CD4-positive, alpha-beta T cell (primary cell): ENCODE results near the gene BMP10. TPM values are rescaled to one million over a fixed set of nuclear protein-coding genes. Genes with fewer than 3 reads are reported as not detected.

Experiments used
- ATAC-seq: fragments of 200-7000 bp; cut with Tn5 transposase; one replicate; pipeline ENCODE4 v1.10.0; 2022; ENCODE audit warnings: mild to moderate bottlenecking; ENCODE audit not compliant: poor library complexity
- CTCF ChIA-PET: fragments of 350-600 bp; sonication (Branson Sonifier 250); formaldehyde crosslinking; loops from one replicate; lab custom pipeline; 2021; ENCODE audit warnings: antibody characterized with exemption, inconsistent platforms; lab: Charles Lee
- POLR2A ChIA-PET: fragments of 350-600 bp; sonication (Branson Sonifier 250); formaldehyde crosslinking; loops from one replicate; lab custom pipeline; 2021; ENCODE audit warnings: antibody characterized with exemption, inconsistent platforms; lab: Charles Lee
- DNase-seq, 14 experiments: peaks; one replicate each; pipeline ENCODE4 v3.0.0-alpha.2; 2013 to 2020; ENCODE audit warnings: mixed read lengths in 2 of 14
- H3K27ac ChIP-seq, 2 donors: one replicate each; pipeline versions ENCODE4 v1.5.1 to v1.7.0; 2013; ENCODE audit warnings: low read length in 2 of 2, low read depth in 1 of 2, mild to moderate bottlenecking in 1 of 2
- H3K27me3 ChIP-seq, 2 experiments: 1 replicate in 1 of 2; 2 replicates in 1 of 2; pipeline versions ENCODE4 v1.6.1 to v1.7.0; 2013; ENCODE audit warnings: low read length in 2 of 2, control low read depth in 1 of 2, mild to moderate bottlenecking in 1 of 2, moderate library complexity in 1 of 2; ENCODE audit not compliant: insufficient read depth in 2 of 2, control insufficient read depth in 1 of 2
- H3K36me3 ChIP-seq: one replicate; pipeline ENCODE4 v1.6.1; 2013; ENCODE audit warnings: low read length, control low read depth; ENCODE audit not compliant: insufficient read depth
- H3K4me1 ChIP-seq: one replicate; pipeline ENCODE4 v1.6.1; 2013; ENCODE audit warnings: low read length, control low read depth; ENCODE audit not compliant: insufficient read depth
- H3K4me3 ChIP-seq: one replicate; pipeline ENCODE4 v1.5.1; 2013; ENCODE audit warnings: mild to moderate bottlenecking, low read length, moderate library complexity
- H3K9me3 ChIP-seq, 2 experiments: 1 replicate in 1 of 2; 2 replicates in 1 of 2; pipeline versions ENCODE4 v1.6.1 to v1.7.0; 2013; ENCODE audit warnings: low read length in 2 of 2, mild to moderate bottlenecking in 2 of 2, control low read depth in 1 of 2, moderate library complexity in 1 of 2; ENCODE audit not compliant: control insufficient read depth in 1 of 2, insufficient read depth in 1 of 2
- H3K27ac Mint-ChIP-seq: one replicate; pipeline ENCODE4 v1.8.0; 2020; ENCODE audit warnings: mixed read lengths
- H3K27me3 Mint-ChIP-seq: one replicate; pipeline ENCODE4 v1.8.0; 2021; ENCODE audit warnings: mixed read lengths
- H3K36me3 Mint-ChIP-seq: one replicate; pipeline ENCODE4 v1.8.0; 2021; ENCODE audit warnings: low read depth, mixed read lengths
- H3K4me1 Mint-ChIP-seq: one replicate; pipeline ENCODE4 v1.8.0; 2021; ENCODE audit warnings: low read depth, mixed read lengths
- H3K4me3 Mint-ChIP-seq: one replicate; pipeline ENCODE4 v1.8.0; 2020; ENCODE audit warnings: mild to moderate bottlenecking, mixed read lengths
- H3K9me3 Mint-ChIP-seq: one replicate; pipeline ENCODE4 v1.8.0; 2020; ENCODE audit warnings: mixed read lengths
- intact Hi-C, 2 experiments: fragments of 100-400 bp; cut with DNase I in 1 of 2; cut with micrococcal nuclease in 1 of 2; formaldehyde crosslinking; loops; one replicate each; pipeline versions ENCODE4 v1.15.1 to v1.9.0; 2023 to 2025; cut with DNase I, micrococcal nuclease
- total RNA-seq, 174 experiments: library from RNA in 2 of 174; stranded (reverse) in 2 of 174; gene quantifications; one replicate each; pipeline ENCODE4 v1.2.3 and lab custom pipeline; 2021 to 2026
- TF ChIP-seq, protein P1 (sequence below): fragments of 200-600 bp; IDR thresholded peaks from one replicate; pipeline ENCODE4 v1.8.0; 2022; ENCODE audit warnings: antibody characterized with exemption, mild to moderate bottlenecking

The BMP10 gene
- total RNA-seq, 2 experiments from 2014 or later: not detected

DNA sequence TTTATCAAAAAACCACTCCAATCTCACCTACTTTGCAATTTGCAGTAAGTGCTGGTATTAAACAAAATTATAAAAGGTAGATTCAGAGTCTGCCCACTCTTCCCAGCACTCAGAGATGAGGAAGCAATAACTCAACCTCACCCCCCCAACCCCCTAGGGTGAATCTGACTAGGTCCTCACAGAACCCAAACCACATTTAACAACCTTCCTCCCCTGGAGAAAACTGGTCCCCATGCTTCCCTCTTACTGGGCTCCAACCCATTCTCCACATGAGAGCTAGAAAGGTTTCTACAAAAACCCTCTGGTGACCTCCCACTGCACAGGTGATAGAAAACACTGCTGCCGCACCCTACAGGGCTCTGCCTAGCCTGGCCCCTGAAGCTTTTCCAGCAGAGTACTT is 40.5 kb upstream of the BMP10 start:
- Mint-ChIP-seq H3K4me3 (no peak overlapping the region), H3K9me3 (no peaks in the 10 kb centered on the region), H3K4me1 (peaks cover 34% of the 10 kb centered on the region), H3K27ac (no peak overlapping the region), H3K27me3 (no peaks in the 10 kb centered on the region), H3K36me3 (no peaks in the 10 kb centered on the region)
- ATAC-seq: no peak
- intact Hi-C loops: loop anchor here in 1 of 2 experiments (2.0 kb wide), 1 partner anchor 449 kb away; no protein-coding TSS in a partner anchor
- CTCF ChIA-PET: interaction anchor here (0.7 to 1.3 kb wide), 3 partner anchors 160 to 449 kb away, joined by 3 read pairs; no protein-coding TSS in a partner anchor
- TF ChIP-seq, protein P1, sequence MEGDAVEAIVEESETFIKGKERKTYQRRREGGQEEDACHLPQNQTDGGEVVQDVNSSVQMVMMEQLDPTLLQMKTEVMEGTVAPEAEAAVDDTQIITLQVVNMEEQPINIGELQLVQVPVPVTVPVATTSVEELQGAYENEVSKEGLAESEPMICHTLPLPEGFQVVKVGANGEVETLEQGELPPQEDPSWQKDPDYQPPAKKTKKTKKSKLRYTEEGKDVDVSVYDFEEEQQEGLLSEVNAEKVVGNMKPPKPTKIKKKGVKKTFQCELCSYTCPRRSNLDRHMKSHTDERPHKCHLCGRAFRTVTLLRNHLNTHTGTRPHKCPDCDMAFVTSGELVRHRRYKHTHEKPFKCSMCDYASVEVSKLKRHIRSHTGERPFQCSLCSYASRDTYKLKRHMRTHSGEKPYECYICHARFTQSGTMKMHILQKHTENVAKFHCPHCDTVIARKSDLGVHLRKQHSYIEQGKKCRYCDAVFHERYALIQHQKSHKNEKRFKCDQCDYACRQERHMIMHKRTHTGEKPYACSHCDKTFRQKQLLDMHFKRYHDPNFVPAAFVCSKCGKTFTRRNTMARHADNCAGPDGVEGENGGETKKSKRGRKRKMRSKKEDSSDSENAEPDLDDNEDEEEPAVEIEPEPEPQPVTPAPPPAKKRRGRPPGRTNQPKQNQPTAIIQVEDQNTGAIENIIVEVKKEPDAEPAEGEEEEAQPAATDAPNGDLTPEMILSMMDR: no peak
- Histone ChIP-seq H3K27ac (no peak overlapping the region), H3K36me3 (no peaks in the 10 kb centered on the region), H3K4me3 (no peak overlapping the region), H3K27me3 (no peaks in the 10 kb centered on the region), H3K9me3 (no peaks in the 10 kb centered on the region), H3K4me1 (peaks cover 56% of the 10 kb centered on the region)
- no peak for DNase-seq
- POLR2A ChIA-PET: no interaction called here

DNA sequence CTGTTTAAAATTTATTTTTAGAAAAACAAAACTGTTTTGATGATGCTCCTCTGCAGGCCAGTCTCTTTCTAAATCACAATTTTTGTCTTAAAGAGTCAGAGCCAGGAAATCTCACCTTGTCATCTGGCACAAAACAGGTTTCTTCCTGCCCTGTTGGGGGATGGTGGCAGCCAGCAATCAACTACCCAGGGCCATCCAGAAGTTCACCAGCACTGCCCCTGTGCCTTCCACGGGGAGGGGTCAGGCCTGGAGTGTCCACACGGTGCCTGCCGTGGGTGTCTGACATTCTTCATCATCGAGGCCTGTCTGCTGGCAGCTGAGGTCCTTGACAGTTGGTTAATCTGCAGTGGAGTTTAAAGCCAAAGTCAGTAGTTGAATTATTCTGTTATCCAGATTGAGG is 40.0 kb upstream of the BMP10 start:
- peaks cover 60% of the 10 kb centered on the region for H3K4me1 ChIP-seq
- H3K27ac Mint-ChIP-seq: no peak overlapping the region
- POLR2A ChIA-PET: no interaction called here

DNA sequence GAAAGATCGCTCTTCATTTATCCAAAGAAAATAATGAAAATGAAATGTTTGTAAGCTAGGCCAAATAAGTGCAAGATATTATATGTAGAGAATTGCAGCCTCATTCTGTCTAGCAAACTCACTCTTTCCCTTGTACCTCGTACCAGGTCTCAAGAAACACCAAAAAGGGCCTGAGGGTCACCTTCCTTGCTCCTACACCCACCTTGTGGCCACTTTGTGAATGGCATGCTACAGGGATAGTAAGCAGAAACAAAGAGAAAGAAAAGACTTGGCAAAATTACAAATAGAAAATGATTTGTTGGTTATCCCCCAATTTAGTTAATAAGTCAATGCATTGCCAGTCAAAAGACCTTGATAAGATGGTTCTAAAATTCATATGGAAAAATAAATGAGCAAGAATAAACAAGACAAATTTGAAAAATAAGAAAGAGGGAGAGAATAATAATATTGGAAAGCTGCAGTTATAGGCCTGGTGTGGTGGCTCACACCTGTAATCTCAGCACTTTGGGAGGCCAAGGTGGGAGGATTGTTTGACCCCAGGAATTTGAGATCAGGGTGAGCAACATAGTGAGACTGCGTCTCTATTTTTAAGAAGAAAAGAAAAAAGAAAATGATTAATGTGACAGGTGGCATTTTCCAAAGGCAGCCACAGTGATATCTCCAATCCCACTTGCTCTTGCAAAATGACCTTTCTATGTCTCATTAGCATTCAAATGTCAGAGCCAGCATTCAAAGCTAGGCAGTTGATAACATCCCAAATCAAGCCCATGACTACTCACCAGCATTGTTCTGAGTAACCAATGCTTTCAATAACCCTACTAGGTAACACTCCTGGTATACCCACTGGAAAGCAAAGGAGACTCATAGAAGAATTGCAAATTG is 38.8 kb upstream of the BMP10 start:
- H3K27me3 ChIP-seq: no peaks in the 10 kb centered on the region
- intact Hi-C loops: loop anchor here (1.0 to 5.0 kb wide), 6 partner anchors 71 to 447 kb away; no protein-coding TSS in a partner anchor
- Mint-ChIP-seq H3K36me3 (no peaks in the 10 kb centered on the region), H3K27me3 (no peaks in the 10 kb centered on the region), H3K27ac (no peak overlapping the region), H3K9me3 (no peaks in the 10 kb centered on the region), H3K4me1 (peaks cover 36% of the 10 kb centered on the region), H3K4me3 (no peak overlapping the region)
- no peaks in the 10 kb centered on the region for H3K36me3 ChIP-seq
- H3K9me3 ChIP-seq: no peaks in the 10 kb centered on the region
- H3K27ac ChIP-seq: no peak overlapping the region
- DNase-seq (peak; percentile 44 to 84 (median 66)), ATAC-seq (no peak)
- H3K4me3 ChIP-seq: no peak overlapping the region
- ChIA-PET POLR2A (interaction anchor here (2.0 to 3.2 kb wide), 4 partner anchors 145 to 443 kb away, joined by 5 to 27 read pairs (median 14); partner anchors contain the start of genes APLF and FBXO48), CTCF (interaction anchor here (0.7 to 3.2 kb wide), 10 partner anchors 15 to 447 kb away, joined by 3 to 16 read pairs (median 4); no protein-coding TSS in a partner anchor)
- H3K4me1 ChIP-seq: peaks cover 60% of the 10 kb centered on the region
- TF ChIP-seq, protein P1: peak; percentile 88

More for the DNA sequence above, 40.0 kb upstream of the BMP10 start:
- DNase-seq (peak in 1 of 14 experiments; percentile 51), ATAC-seq (no peak)
- no peaks in the 10 kb centered on the region for H3K9me3 ChIP-seq
- Mint-ChIP-seq H3K4me1 (peaks cover 36% of the 10 kb centered on the region), H3K9me3 (no peaks in the 10 kb centered on the region), H3K36me3 (no peaks in the 10 kb centered on the region), H3K27me3 (no peaks in the 10 kb centered on the region), H3K4me3 (no peak overlapping the region)
- no peak overlapping the region for H3K27ac ChIP-seq
- H3K27me3 ChIP-seq: no peaks in the 10 kb centered on the region
- intact Hi-C loops: loop anchor here in 1 of 2 experiments (2.0 kb wide), 1 partner anchor 448 kb away; no protein-coding TSS in a partner anchor
- H3K4me3 ChIP-seq: no peak overlapping the region
- H3K36me3 ChIP-seq: no peaks in the 10 kb centered on the region
- CTCF ChIA-PET: no interaction called here
- TF ChIP-seq, protein P1: no peak
